CD1c-positive myeloid dendritic cell (primary cell): ENCODE results near the gene CBX2.
A peak's percentile ranks its signal among the peaks of the same experiment; 100 is the strongest.
"Not testable (repeated sequence)": the region's sequence is repeated elsewhere in the genome, so short reads cannot be mapped to it uniquely, and the experiment has no call there.

Experiments used
- DNase-seq: peaks from one replicate; pipeline ENCODE4 v3.0.0-alpha.2; 2016; ENCODE audit errors: extremely low spot score

Gene CBX2

DNA sequence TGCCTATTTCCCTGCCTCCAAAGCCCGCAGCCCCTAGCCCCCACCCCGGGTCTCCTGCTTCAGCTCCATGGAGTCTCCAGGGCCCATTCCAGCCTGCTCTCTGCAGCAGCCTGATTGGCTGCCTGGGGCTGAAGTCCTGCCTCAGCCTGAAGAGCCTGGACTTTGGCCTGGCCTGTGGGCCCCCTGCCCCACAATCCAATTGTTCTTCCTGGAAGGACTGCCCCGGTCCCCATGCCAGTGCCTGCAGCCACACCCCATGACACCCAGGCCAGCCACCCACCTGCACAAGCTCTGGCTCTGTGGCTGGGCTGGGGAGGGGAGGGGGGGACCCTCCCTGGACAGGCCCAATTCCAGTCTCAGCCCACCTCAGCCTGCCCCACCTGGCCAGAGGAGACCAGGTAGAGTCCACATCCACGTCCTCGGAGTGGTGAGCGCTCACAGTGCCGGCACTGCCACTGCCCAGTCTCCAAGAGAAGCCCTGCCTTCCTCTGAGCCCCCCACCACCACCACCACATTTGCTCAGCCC, 34.9 kb upstream of the CBX2 start:
- DNase-seq = no peak

DNA sequence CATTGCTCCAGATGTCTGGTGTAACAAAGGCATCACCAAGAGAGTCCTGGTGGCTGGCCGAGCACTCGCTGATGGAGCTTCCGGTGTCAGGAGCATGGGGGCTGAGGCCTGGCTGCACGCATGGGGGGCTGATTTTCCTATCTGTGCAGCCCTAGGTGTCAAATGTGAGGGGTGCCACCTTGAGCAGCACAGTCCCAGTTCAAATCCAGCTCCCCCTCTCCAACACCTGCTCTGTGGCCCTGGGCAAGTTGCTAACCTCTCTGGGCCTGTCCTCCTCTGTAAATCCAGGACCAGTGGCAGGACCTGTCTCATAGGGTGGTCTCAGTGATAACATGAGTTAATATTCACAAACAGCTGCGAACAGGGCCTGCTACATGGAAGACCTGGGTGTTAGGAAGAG, 34.3 kb upstream of the CBX2 start:
- DNase-seq = no peak

DNA sequence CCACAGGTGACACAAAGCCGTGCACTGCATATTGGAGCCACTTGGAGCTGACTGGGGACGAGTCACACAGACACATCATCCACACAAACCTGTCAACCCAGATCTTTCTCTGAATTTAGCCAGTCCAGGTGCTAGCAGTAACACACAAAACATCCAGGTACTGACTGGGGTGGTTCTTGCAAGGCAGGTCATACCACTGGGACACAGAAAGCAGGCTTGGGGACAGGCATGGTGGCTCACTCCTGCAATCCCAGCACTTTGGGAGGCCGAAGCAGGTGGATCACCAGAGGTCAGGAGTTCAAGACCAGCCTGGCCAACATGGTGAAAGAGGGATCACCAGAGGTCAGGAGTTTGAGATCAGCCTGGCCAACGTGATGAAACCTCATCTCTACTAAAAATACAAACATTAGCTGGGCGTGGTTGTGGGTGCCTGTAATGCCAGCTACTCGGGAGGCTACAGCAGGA, 32.3 kb upstream of the CBX2 start:
- DNase-seq = no peak

DNA sequence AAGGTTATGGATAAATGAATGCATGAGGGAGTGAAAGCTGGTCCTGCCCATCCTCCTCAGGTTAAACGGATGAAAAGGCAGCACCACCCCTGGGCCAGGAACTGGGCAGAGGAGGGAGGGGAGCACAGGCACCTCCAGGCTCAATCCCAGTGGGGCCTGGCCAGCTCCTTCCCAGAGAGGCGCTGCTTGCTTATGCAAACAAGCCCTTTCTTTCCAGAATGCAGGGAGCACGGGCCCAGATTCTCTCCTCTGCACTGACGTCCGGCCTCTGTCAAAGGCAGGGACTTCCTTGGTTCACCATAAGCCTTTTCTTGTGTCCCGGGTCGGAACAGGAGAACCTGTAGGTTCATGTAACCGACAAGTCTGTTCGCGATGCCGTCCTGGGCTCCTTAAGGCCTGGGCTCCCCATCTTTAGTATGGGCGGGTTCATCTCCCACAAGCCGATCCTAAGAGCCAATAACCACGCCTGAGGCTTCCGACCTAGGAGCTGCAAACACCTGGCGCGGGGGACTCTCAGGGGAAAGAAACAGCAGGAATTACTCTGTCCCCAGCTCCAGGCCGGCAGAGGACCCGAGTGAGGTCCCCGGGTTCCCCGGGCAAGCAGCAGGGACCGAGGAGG, 30.9 kb upstream of the CBX2 start:
- no peak for DNase-seq

DNA sequence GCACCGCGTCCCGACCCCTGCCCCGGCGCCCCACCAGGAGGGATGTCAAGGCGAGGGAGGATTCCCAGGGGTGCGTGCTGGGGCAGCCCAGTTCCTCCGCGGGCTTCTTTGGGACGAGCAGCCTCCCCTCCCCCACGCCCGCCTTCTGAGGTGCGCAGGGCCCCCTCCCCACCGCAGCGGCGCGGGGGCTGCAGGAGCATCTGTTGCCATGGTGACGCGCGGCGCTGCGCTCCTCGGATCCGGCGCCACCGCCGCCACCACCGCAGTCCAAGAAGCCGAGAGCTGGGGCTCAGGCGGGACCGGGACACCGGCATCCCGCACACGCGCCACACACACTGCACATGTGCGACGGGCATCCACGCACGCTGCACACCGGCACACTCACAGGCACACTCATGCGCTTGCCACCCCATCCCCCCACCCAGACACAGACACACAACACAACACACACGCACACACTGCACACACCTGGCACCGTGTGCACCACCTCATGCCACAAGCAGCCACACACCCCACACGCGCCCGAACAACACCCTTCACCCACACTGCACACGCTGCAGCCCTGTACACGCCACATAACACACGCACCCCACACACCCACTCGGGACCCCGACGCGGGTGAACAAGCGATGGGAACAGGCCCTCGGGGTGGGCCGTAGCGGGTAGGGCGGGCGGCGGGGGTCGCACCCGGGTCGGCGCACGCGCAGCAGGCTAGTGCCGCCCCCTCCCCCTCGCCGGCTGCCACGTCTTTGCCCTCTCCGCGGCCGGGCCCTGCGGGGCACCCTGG, 30.2 kb upstream of the CBX2 start:
- no peak for DNase-seq

DNA sequence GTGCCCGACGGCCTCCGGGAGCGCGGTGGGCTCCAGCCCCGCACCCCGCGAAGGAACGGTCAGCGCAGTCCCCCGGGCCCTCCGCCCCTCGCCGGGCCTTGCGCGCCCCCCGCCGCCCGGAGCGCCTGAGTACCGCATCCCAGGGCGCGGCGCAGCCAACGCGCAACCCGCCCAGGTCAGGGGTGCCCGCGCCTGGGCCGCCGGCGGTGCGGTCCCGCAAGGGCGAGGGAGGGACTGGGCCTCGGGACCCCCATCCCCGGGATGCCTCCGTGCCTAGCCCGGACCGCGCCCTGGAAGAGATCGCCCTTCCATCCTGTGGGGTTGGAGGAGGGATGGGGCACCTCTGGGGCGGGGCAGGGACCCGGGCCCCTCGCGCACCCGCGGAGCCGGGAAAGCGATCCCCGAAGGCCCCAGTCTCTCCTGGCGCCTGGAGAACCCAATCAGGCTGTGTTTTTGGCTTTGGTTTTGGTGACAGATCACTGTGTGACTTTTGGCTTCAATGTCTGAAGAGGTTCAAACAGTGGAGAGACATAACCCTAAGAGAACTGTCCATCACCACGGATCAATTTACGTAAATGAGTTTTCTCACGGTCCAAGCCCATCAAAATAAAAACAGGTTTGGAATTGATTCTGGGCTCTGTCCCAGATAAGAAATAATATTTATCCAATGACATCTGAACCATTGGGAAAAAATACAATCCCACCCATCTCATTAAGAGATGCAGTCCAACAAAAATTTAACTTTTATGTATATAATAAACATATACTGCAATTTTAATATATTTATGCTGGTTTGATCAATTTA, 29.5 kb upstream of the CBX2 start:
- DNase-seq = no peak

DNA sequence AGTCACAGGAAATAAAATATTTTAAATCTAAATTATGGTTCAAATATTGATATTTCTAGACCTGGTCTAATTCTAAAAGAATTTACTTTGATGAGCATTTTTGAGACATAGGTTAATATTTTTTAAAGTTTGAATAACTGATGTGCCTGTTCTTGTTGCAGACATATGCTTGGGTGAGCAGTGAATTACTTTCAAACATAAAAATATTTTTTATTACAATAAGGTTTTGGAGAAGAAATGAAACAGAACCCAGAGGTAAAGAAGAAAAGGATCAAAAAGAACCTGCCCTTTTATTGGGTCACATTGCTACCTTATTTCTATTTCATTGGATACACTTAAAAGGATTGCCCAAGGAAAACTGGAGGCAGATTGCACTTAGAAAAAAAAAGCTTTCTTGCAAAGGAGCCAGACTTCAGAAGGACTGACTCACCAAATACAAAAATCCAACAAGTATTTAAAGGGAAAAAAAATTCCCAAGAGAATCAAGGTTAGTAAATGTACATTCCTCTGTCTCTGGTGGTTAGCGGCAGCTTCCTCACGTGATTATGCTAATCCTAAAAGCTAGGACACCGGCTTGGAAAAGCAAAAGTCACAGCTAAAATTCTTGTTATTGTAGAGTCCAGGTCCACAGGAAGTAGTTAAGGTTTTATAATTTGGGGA, 28.7 kb upstream of the CBX2 start:
- DNase-seq = no peak

DNA sequence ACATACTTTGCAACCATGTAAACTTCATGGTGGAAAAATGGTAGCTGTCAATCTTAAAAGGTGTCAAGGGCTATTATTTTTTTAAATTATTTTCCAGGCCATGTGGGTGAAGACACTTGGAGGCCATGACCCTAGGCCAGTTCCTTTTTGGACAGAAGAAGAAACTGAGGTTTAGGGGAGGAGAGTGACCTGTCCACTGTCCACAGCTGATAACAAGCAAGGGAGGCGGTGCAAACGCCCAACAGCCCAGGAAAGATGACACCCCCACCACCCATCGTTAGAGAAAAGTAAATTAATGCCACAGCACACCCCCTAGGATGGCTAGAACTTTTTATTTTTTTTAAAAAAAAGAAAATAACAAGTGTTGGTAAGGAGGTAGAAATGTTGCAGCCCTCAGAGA, 28.0 kb upstream of the CBX2 start:
- no peak for DNase-seq

DNA sequence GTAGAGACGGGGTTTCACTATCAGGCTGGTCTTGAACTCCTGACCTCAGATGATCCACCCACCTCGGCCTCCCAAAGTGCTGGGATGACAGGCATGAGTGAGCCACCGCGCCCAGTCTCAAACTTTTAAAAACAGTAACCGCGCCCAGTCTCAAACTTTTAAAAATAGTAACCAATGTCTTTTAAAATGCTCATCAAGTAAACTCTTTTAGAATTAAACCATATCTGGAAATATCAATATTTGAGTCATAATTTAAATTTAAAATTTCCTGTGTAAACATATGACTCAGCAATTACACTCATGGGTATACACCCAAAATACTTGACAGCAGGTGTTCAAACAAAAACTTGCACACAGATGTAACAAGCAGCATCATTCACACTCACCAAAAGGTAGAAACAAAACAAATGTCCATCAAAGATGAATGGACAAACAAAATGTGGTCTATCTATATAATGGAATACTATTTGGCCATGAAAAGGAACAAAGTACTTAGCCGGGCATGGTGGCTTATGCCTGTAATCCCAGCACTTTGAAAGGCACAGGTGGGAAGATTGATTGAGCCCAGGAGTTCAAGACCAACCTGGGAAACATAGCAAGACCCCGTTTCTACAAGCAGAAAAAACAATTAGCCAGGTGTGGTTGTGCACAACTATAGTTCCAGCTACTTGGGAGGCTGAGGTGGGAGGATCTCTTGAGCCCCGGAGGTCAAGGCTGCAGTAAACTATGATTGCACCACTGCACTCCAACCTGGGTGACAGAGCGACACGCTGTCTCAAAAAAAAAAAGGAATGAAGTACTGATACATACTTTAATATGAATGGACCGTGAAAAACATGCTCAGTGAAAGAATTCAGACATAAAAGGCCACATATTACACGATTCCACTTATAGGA, 27.1 kb upstream of the CBX2 start:
- no peak for DNase-seq

DNA sequence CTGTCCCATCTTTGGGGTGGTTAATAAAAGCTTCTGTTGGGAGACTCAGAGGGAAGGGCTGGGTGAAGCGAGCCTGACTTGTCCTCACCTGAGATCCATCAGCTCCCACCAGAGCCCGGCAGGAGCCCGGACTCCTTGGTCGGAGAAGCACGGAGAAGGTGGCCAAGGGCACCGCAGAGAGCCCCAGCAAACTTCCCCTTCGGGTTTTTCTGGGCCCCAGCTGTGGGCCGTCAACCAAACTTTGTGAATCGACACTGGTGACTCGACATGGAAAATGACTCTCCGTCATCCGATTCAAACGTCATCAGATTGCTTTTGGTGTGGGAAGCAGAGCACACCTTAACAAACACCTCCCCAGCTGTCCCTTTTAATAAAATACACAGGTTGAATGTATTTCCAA, 25.8 kb upstream of the CBX2 start:
- peak; percentile 38 for DNase-seq

DNA sequence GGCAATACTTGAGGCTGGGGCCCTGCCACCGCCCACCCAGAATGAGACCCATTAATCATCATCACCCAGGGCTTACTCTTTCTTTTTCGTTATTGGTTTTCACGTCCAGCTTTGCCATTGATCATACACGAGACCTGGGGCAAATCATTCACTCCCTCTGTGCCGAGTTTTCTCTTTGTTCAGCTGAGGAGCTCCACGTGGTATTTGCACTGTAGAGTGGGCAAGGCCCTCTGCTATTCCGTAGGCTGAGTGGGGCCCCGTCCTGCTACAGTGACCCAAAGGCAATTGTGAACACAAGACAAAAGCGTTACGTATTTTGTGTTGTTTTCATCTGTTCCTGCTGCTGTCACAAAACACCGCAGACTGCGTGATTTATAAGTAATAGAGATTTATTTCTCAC, 23.6 kb upstream of the CBX2 start:
- DNase-seq = no peak

DNA sequence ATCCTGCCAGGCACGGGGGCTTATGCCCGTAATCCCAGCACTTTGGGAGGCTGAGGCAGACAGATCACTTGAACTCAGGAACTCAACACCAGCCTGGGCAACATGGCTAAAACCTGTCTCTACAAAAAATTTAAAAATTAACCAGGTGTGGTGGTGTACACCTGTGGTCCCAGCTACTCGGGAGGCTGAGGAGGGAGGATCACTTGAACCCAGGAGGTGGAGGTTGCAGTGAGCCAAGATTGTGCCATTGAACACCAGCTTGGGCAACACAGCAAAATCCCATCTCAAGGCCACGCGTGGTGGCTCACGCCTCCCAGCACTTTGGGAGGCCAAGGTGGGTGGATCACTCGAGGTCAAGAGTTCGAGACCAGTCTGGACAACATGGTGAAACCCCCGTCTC, 23.0 kb upstream of the CBX2 start:
- not testable (repeated sequence) for DNase-seq

DNA sequence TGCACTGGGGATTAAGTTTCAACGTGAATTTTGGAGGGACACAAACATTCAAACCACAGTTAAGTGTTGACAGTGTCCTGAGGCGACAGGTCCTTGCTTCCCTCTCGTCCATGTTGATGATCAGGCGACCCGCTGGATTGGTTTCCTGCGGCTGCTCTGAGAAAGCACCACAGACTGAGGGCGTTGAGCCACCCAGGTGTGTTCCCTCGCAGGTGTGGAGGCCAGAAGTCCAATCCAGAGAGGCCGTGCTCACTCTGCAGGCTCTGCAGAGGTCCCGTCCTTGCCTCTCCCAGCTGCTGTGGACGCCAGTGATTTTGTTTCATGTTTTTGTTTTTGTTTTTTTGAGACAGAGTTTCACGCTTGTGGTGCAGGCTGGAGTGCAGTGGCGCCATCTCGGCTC, 22.4 kb upstream of the CBX2 start:
- DNase-seq = no peak

DNA sequence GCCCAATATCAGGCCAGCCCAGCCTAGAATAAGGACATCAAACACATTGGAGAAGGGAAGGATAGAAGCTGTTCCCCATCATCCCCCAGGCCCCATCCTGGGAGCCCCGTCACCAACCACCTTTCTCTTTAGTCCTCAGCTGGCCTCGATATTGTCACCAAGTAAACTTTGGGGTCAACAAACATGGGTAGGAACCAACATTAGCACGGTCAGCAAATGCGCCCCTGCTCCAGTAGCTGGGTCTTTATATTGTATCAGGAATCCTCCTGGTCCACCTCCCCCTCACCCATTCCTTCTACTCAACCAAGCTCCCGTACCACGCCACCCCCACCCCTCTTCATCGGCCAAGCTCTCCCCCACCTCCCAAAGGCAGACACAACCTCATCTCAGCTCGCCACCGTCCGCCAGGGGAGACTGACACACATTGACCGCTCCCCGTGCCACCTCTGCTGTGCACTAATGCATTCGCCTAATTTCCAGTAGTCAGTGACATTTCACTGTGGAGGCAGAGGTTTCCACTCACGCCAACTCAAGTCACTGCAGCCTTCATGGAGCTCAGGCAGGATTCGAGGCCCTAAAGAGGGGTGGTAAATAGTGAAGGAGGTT, 20.7 kb upstream of the CBX2 start:
- DNase-seq = no peak

DNA sequence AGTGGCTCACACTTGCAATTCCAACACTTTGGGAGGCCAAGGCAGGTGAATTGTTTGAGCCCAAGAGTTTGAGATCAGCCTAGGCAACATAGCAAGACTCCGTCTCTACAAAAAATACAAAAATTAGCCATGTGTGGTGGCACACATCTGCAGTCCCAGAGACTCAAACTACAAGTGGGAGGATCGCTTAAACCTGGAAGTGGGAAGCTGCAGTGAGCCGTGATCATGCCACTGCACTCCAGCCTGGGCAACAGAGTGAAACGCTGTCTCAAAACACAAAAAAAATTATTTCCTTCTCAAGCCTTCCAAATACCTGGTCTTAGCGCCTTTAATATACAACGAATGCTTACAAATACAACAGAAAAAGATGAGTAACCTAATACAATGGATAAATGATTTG, 19.7 kb upstream of the CBX2 start:
- DNase-seq = no peak

DNA sequence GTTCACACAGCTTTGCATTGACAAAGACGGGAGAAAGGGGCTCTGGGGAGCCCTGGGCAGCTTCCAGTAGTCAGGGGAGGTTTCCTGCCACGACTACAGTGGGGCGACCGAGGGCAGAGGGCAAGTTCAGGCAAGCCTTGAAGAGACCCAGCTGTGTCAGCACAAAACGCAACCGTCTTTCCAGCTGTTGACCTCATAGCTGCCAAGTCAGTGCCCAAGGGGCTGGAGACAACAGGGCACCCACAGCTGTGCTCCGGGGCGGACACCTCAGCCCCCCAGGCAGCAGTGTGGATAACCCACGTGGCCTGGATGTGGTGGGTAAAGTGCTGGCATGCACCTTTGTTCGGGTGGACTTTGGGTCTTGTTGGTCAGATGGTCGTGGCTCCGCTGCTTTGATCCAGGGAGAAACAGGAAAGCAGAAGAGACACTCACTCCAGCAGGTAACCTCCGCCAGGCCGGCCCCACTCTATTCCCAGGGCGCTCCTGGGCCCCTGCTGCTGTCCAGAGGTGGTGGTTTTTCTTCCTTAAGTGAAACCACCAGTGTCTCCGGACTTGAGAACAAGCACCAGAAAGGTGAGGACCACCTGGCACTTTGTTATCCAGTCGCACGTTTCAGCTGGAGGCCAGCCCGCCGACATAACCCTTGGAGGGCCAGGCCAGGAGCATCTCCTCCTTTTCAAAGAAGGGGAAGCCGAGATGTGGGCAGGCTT, 17.6 kb upstream of the CBX2 start:
- DNase-seq = no peak

DNA sequence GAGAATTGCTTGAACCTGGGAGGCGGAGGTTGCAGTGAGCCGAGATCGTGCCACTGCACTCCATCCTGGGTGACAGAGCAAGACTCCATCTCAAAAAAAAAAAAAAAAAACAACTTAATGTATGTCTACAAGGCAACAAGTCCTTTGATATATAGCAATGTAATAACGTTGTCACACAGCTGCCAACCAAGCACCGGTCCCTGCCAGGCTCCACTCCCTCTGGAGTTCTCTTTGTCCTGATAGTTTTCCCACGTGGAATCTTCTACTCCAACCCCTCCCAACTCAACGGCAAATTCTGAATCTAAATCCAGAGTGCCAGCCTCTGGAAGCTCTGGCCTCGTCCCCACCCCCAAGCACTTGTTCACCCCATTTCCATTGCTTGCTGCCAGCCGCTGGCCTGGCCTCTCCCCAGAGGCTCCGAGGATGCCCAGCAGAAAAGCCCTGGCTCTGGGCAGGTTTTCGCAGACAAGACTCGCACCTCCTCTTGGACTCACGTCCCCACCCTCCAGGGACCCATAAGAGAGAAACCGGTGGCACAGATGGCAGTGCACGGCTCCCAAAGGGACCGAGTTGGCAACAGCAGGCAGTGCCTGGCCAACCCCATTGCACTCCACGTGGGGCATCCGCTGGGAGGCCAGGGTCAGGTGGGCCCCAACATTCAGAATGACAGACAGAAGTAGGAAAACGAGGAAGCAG, 15.9 kb upstream of the CBX2 start:
- no peak for DNase-seq

DNA sequence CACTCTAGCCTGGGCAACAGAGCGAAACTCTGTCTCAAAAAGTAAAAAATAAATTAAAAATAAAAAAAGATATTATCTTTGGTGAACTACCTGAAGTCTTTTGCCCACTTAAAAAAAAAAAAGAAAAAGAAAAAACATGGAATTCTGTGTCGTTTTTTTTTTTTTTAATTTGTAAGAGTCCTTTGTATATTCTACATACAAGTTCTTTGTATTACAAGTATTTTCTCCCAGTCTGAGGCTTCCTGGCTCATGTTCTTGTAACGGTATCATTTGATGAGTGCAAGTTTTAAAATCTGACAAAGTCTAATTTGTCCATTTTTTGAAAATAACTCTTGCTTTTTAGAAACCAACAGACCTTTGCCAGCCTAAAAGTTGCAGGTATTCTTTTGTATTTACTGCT, 12.2 kb upstream of the CBX2 start:
- no peak for DNase-seq
